Fibroblast of lung (primary cell): Measurements from ENCODE around the gene HTRA3. TPM values are rescaled to one million over a fixed set of nuclear protein-coding genes. Genes with fewer than 3 reads are reported as not detected.

Experiments used
- DNase-seq, 2 donors: peaks; one replicate each; pipeline versions ENCODE4 v3.0.0 to v3.0.0-alpha.2; 2010; ENCODE audit warnings: low read depth in 2 of 2
- H2AFZ ChIP-seq: 2 replicates; pipeline ENCODE4 v1.5.1; 2012; ENCODE audit warnings: low read length, control low read depth, inconsistent platforms
- H3K27ac ChIP-seq: 2 replicates; pipeline ENCODE4 v1.5.1; 2011; ENCODE audit warnings: low read length, control low read depth; ENCODE audit not compliant: insufficient read depth
- H3K27me3 ChIP-seq: 2 replicates; pipeline ENCODE4 v1.5.1; 2011; ENCODE audit warnings: mild to moderate bottlenecking, low read length; ENCODE audit not compliant: control insufficient read depth, insufficient read depth
- H3K36me3 ChIP-seq: 2 replicates; pipeline ENCODE4 v1.5.1; 2011; ENCODE audit warnings: low read length; ENCODE audit not compliant: control insufficient read depth, insufficient read depth
- H3K4me1 ChIP-seq: 2 replicates; pipeline ENCODE4 v1.5.1; 2011; ENCODE audit warnings: low read length; ENCODE audit not compliant: control insufficient read depth, insufficient read depth; ENCODE audit errors: extremely low read depth
- H3K4me2 ChIP-seq: 2 replicates; pipeline ENCODE4 v1.5.1; 2011; ENCODE audit warnings: low read length, control low read depth; ENCODE audit not compliant: insufficient read depth; ENCODE audit errors: extremely low read depth
- H3K4me3 ChIP-seq, 4 experiments: fragments of 200-600 bp in 1 of 4; sonication (generic) in 1 of 4; replicated peaks in 1 of 4; 2 replicates each; pipeline ENCODE4 v1.5.1; 2011 to 2016; ENCODE audit warnings: low read length in 4 of 4, low read depth in 3 of 4, mild to moderate bottlenecking in 3 of 4, control low read depth in 2 of 4, inconsistent platforms in 1 of 4, mixed read lengths in 1 of 4; ENCODE audit not compliant: insufficient read depth in 1 of 4; ENCODE audit errors: control extremely low read depth in 1 of 4
- H3K79me2 ChIP-seq: 2 replicates; pipeline ENCODE4 v1.5.1; 2012; ENCODE audit warnings: mild to moderate bottlenecking, low read length, inconsistent platforms; ENCODE audit not compliant: control insufficient read depth, insufficient read depth
- H3K9ac ChIP-seq: 2 replicates; pipeline ENCODE4 v1.5.1; 2011; ENCODE audit warnings: mild to moderate bottlenecking, low read length, control low read depth; ENCODE audit not compliant: insufficient read depth
- H3K9me3 ChIP-seq: 2 replicates; pipeline ENCODE4 v1.5.1; 2012; ENCODE audit warnings: low read depth, low read length; ENCODE audit not compliant: control insufficient read depth, insufficient read depth
- H4K20me1 ChIP-seq: 2 replicates; pipeline ENCODE4 v1.5.1; 2011; ENCODE audit warnings: low read length; ENCODE audit not compliant: control insufficient read depth, insufficient read depth; ENCODE audit errors: extremely low read depth
- CTCF ChIP-seq, 2 donors: IDR thresholded peaks in 1 of 2; conservative IDR thresholded peaks in 1 of 2; 1 replicate in 1 of 2; 2 replicates in 1 of 2; pipeline ENCODE4 v1.5.1; 2011 to 2012; ENCODE audit warnings: low read length in 2 of 2, control low read depth in 1 of 2, inconsistent platforms in 1 of 2, low read depth in 1 of 2, mild to moderate bottlenecking in 1 of 2
- EZH2 ChIP-seq: IDR thresholded peaks from 2 replicates; pipeline ENCODE4 v1.5.1; 2012; ENCODE audit warnings: low read length, control low read depth, mild to moderate bottlenecking; ENCODE audit errors: missing control alignments
- polyA plus RNA-seq, 2 donors: library from polyadenylated mRNA; depleted of rRNA in 1 of 2; stranded (reverse) in 1 of 2; unstranded in 1 of 2; fragments of >200 nt; gene quantifications; 2 replicates each; pipeline ENCODE4 v1.2.1, GENCODE V29; 2011 to 2012; ENCODE audit warnings: missing spikeins in 1 of 2
- total RNA-seq: library from RNA; depleted of rRNA; stranded (reverse); fragments of >200 nt; gene quantifications from 2 replicates; pipeline ENCODE4 v1.2.1, GENCODE V29; 2014

HTRA3 gene
- total and polyA plus RNA-seq, 2 donors (not counting 1 experiment from before 2014, with no cell fraction given): 2.8 to 3.5 TPM

GRCh38 chr4:8310306-8310705 is 40.8 kb downstream of the HTRA3 start:
- Histone ChIP-seq H3K79me2 (no peaks in the 10 kb centered on the region), H3K27me3 (peaks cover 3% of the 10 kb centered on the region), H3K4me3 (no peak overlapping the region), H2AFZ (no peak overlapping the region), H3K9ac (no peak overlapping the region), H4K20me1 (no peaks in the 10 kb centered on the region), H3K4me2 (no peak overlapping the region), H3K4me1 (peaks cover 3% of the 10 kb centered on the region), H3K36me3 (no peaks in the 10 kb centered on the region), H3K27ac (no peak overlapping the region), H3K9me3 (no peaks in the 10 kb centered on the region)
- TF ChIP-seq CTCF (conservative IDR thresholded peaks at IDR 0.05 in 1 of 2, IDR thresholded peaks at IDR 0.05 in 1 of 2; ENCODE audit: low read depth in 1 of 2, low read length in 2 of 2) (no peak), EZH2 (no peak)
- no peak for DNase-seq

DNA sequence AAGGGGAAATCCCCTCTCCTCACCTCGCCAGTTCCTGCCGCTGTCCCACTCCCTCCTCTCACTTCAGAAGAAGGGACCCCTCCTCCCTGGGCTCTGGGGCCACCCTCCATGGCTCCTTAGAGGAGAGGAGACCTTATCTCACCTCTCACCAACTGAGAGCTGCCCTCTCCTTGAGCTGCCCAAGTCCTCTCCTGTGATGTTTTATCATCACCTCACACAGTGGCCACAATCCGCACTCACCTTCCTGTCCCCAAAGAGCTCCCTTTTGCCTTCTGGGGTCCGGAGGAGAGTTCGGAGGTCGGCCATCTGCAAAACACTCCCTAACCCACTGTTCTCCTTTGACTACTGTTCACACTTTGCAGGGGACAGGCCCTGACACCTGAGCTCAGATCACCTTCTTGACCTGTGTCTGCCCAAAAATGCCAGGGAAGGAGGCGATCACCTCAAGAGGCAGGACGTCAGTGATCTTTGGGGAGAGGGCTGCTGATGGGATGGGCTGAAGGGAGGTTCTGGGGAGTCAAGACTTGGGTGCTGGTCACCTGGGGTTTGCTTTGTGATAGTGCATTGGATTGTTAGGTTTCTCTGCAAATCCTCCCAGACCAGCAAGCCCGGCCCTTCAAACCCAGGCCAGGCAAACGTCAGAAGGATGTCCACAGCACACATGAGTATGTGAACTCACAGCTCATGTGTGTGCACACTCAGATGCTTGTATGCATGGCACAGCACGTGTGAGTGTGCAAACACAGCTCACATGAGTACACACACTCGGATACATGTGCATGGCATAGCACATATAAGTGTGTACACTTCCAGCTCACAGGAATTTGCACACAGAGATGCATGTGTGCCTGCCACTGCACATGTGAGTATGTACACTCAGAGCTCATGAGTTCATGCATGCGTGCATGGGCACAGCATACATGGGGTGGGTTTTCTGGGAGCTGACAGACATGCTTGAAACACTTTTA is 41.8 kb downstream of the HTRA3 start:
- peaks cover 3% of the 10 kb centered on the region for H3K27me3 ChIP-seq
- no peak overlapping the region for H2AFZ ChIP-seq
- H3K4me1 ChIP-seq: peaks cover 14% of the 10 kb centered on the region
- no peaks in the 10 kb centered on the region for H3K79me2 ChIP-seq
- no peak overlapping the region for H3K27ac ChIP-seq
- no peaks in the 10 kb centered on the region for H4K20me1 ChIP-seq
- no peaks in the 10 kb centered on the region for H3K9me3 ChIP-seq
- H3K36me3 ChIP-seq: no peaks in the 10 kb centered on the region
- TF ChIP-seq CTCF (conservative IDR thresholded peaks at IDR 0.05 in 1 of 2, IDR thresholded peaks at IDR 0.05 in 1 of 2; ENCODE audit: low read depth in 1 of 2, low read length in 2 of 2) (no peak), EZH2 (no peak)
- H3K9ac ChIP-seq: no peak overlapping the region
- DNase-seq: no peak
- H3K4me2 ChIP-seq: no peak overlapping the region
- H3K4me3 ChIP-seq: no peak overlapping the region

- Histone ChIP-seq H3K4me2 (no peak overlapping the region), H2AFZ (no peak overlapping the region), H3K27me3 (peaks cover 3% of the 10 kb centered on the region), H4K20me1 (no peaks in the 10 kb centered on the region), H3K9me3 (no peaks in the 10 kb centered on the region), H3K4me1 (peaks cover 15% of the 10 kb centered on the region), H3K79me2 (no peaks in the 10 kb centered on the region), H3K36me3 (no peaks in the 10 kb centered on the region), H3K9ac (no peak overlapping the region), H3K27ac (no peak overlapping the region), H3K4me3 (no peak overlapping the region)
- no peak for DNase-seq
- no peak for TF ChIP-seq EZH2
- no peak for TF ChIP-seq CTCF (conservative IDR thresholded peaks at IDR 0.05 in 1 of 2, IDR thresholded peaks at IDR 0.05 in 1 of 2; ENCODE audit: low read depth in 1 of 2, low read length in 2 of 2)
Measured at GRCh38 chr4:8312069-8312445, 42.5 kb downstream of the HTRA3 start.
